A673 (cell line): Measurements from ENCODE around the gene GSTA3. TPM values are rescaled to one million over a fixed set of nuclear protein-coding genes. Genes with fewer than 3 reads are reported as not detected.

Source experiments
- BruUV-seq: library from RNA; stranded (reverse); fragments of 400-500 nt; replicated peaks from 2 replicates; lab custom pipeline; 2021; lab: Mats Ljungman, UMichigan
- CTCF ChIA-PET: fragments of 300-600 bp; sonication (Branson Sonifier 250); formaldehyde crosslinking; loops from one replicate; lab custom pipeline; 2022; ENCODE audit warnings: antibody characterized with exemption; lab: Charles Lee
- POLR2A ChIA-PET: fragments of 300-600 bp; sonication (Branson Sonifier 250); formaldehyde crosslinking; loops from one replicate; lab custom pipeline; 2022; ENCODE audit warnings: antibody characterized with exemption; ENCODE audit not compliant: low non-redundant PET; lab: Charles Lee
- DNase-seq: peaks from one replicate; pipeline ENCODE4 v3.0.0-alpha.2; 2015; ENCODE audit warnings: low spot score
- H3K27ac ChIP-seq: fragments of 200-600 bp; sonication (generic); 2 replicates; pipeline ENCODE4 v1.5.1; 2016; ENCODE audit warnings: mixed run types, low read depth, mild to moderate bottlenecking, mixed read lengths, antibody characterized with exemption, low read length; ENCODE audit not compliant: poor library complexity, severe bottlenecking
- H3K27me3 ChIP-seq: fragments of 200-600 bp; sonication (generic); replicated peaks from 2 replicates; pipeline ENCODE4 v1.6.1; 2017; ENCODE audit warnings: mixed run types, low read depth, mild to moderate bottlenecking, mixed read lengths, antibody characterized with exemption, low read length; ENCODE audit not compliant: insufficient read depth, poor library complexity
- H3K36me3 ChIP-seq: fragments of 200-600 bp; sonication (generic); 2 replicates; pipeline ENCODE4 v1.6.1; 2016; ENCODE audit warnings: mixed run types, mild to moderate bottlenecking, mixed read lengths, antibody characterized with exemption, low read length; ENCODE audit not compliant: insufficient read depth, poor library complexity, severe bottlenecking
- H3K4me1 ChIP-seq: fragments of 200-600 bp; sonication (generic); 2 replicates; pipeline ENCODE4 v1.6.1; 2017; ENCODE audit warnings: mixed run types, mild to moderate bottlenecking, mixed read lengths, antibody characterized with exemption, low read length; ENCODE audit not compliant: insufficient read depth, poor library complexity, severe bottlenecking
- H3K4me3 ChIP-seq: fragments of 200-600 bp; sonication (generic); 2 replicates; pipeline ENCODE4 v1.5.1; 2016; ENCODE audit warnings: low read depth, mixed run types, mild to moderate bottlenecking, mixed read lengths, low read length; ENCODE audit not compliant: poor library complexity, severe bottlenecking
- H3K9me3 ChIP-seq: fragments of 200-600 bp; sonication (generic); 2 replicates; pipeline ENCODE4 v1.6.1; 2016; ENCODE audit warnings: mixed run types, low read depth, mild to moderate bottlenecking, mixed read lengths, antibody characterized with exemption, low read length; ENCODE audit not compliant: poor library complexity, severe bottlenecking
- CTCF ChIP-seq: fragments of 300-800, 200-600 bp; sonication (generic); conservative IDR thresholded peaks from 2 replicates; pipeline ENCODE4 v1.5.1; 2017; ENCODE audit warnings: low read depth, mild to moderate bottlenecking, antibody characterized with exemption, low read length, moderate library complexity, mixed read lengths
- EZH2 ChIP-seq: fragments of 200-600 bp; sonication (generic); IDR thresholded peaks from 2 replicates; pipeline ENCODE4 v1.6.1; 2017; ENCODE audit warnings: borderline replicate concordance, low read depth, mild to moderate bottlenecking, mixed read lengths, antibody characterized with exemption, low read length; ENCODE audit not compliant: poor library complexity, severe bottlenecking
- intact Hi-C: fragments of 100-400 bp; cut with micrococcal nuclease; formaldehyde crosslinking; loops from one replicate; pipeline ENCODE4 v1.10.0; 2022; ENCODE audit not compliant: unreplicated experiment
- total RNA-seq: library from RNA; stranded (reverse); gene quantifications from 2 replicates; pipeline ENCODE4 v1.2.3, GENCODE V29; 2021

Gene GSTA3
- total RNA-seq, 1 experiment from 2014 or later = not detected

GRCh38 chr6:52894285-52894684 is 15.2 kb downstream of the GSTA3 start:
- Histone ChIP-seq H3K27me3 (no peaks in the 10 kb centered on the region), H3K4me1 (no peaks in the 10 kb centered on the region), H3K36me3 (no peaks in the 10 kb centered on the region), H3K9me3 (no peaks in the 10 kb centered on the region), H3K4me3 (no peak overlapping the region), H3K27ac (no peak overlapping the region)
- ChIA-PET POLR2A (no interaction called here), CTCF (no interaction called here)
- TF ChIP-seq EZH2 = no peak
- no peak for TF ChIP-seq CTCF
- no peak for DNase-seq
- intact Hi-C loops = no loop called here
- no TSS peak for BruUV-seq

GRCh38 chr6:52893803-52894202 is 15.7 kb downstream of the GSTA3 start:
- ChIA-PET CTCF (no interaction called here), POLR2A (no interaction called here)
- Histone ChIP-seq H3K36me3 (no peaks in the 10 kb centered on the region), H3K27ac (no peak overlapping the region), H3K4me1 (no peaks in the 10 kb centered on the region), H3K4me3 (no peak overlapping the region), H3K9me3 (no peaks in the 10 kb centered on the region), H3K27me3 (no peaks in the 10 kb centered on the region)
- DNase-seq = no peak
- BruUV-seq = no TSS peak
- no peak for TF ChIP-seq CTCF
- TF ChIP-seq EZH2 = no peak
- intact Hi-C loops = no loop called here

- no TSS peak for BruUV-seq
- H3K27ac ChIP-seq = no peak overlapping the region
- no peaks in the 10 kb centered on the region for H3K9me3 ChIP-seq
- H3K4me1 ChIP-seq = no peaks in the 10 kb centered on the region
- H3K4me3 ChIP-seq = no peak overlapping the region
- no peaks in the 10 kb centered on the region for H3K27me3 ChIP-seq
- no peaks in the 10 kb centered on the region for H3K36me3 ChIP-seq
- intact Hi-C loops = no loop called here
- ChIA-PET CTCF (no interaction called here), POLR2A (no interaction called here)
- DNase-seq = no peak
- TF ChIP-seq CTCF = no peak
- TF ChIP-seq EZH2 = no peak
Observed at GRCh38 chr6:52893221-52893620, 16.3 kb downstream of the GSTA3 start.
